Breast epithelium (tissue), 3 donors: ENCODE results near the gene PERP.

Source experiments
- POLR2A ChIP-seq: fragments of 450-650 bp; IDR thresholded peaks from one replicate; pipeline ENCODE4 v1.6.1; 2016; ENCODE audit warnings: antibody characterized with exemption, mild to moderate bottlenecking, moderate library complexity
- POLR2AphosphoS5 ChIP-seq, 3 donors: sonication (generic); formaldehyde crosslinking; IDR thresholded peaks; one replicate each; pipeline ENCODE4 v1.6.1; 2017; ENCODE audit warnings: antibody characterized with exemption in 3 of 3
- TF ChIP-seq, protein P1 (sequence below), 3 donors: fragments of 450-650 bp; IDR thresholded peaks; one replicate each; pipeline ENCODE4 v1.5.1; 2016 to 2017; ENCODE audit warnings: antibody characterized with exemption in 3 of 3, mild to moderate bottlenecking in 3 of 3, moderate library complexity in 3 of 3

DNA sequence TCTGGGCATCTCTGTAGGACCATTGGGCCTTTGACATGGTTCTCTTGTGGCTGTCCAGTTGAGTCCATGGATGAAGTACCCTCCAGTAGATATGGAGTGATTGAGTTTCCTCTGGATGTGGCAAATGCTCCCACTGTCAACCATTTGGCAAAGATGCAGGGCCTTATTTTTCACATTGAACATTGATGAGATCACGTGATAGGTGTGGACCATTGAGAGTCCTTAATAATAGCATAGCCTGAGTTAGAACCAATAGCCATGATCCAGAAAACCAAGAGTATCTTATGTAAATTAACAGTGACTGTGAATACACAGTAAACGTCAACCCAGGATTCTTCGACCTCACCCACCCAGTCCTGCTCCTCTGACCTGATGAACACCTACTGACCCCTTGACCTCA lies 3.0 kb upstream of the PERP start:
- TF ChIP-seq, protein P1, sequence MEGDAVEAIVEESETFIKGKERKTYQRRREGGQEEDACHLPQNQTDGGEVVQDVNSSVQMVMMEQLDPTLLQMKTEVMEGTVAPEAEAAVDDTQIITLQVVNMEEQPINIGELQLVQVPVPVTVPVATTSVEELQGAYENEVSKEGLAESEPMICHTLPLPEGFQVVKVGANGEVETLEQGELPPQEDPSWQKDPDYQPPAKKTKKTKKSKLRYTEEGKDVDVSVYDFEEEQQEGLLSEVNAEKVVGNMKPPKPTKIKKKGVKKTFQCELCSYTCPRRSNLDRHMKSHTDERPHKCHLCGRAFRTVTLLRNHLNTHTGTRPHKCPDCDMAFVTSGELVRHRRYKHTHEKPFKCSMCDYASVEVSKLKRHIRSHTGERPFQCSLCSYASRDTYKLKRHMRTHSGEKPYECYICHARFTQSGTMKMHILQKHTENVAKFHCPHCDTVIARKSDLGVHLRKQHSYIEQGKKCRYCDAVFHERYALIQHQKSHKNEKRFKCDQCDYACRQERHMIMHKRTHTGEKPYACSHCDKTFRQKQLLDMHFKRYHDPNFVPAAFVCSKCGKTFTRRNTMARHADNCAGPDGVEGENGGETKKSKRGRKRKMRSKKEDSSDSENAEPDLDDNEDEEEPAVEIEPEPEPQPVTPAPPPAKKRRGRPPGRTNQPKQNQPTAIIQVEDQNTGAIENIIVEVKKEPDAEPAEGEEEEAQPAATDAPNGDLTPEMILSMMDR (IDR thresholded peaks at IDR 0.05), result no peak
- TF ChIP-seq POLR2A (no peak), POLR2AphosphoS5 (IDR thresholded peaks at IDR 0.05) (no peak)
